Measurements from ENCODE around the gene ACAD10. TPM values are rescaled to one million over a fixed set of nuclear protein-coding genes. Genes with fewer than 3 reads are reported as not detected.

The ACAD10 gene
- total and polyA plus RNA-seq, 2 of the 13 experiments (the other 11 are each of a cell fraction or from before 2014, with no cell fraction given), result 15.2 to 16.3 TPM

DNA sequence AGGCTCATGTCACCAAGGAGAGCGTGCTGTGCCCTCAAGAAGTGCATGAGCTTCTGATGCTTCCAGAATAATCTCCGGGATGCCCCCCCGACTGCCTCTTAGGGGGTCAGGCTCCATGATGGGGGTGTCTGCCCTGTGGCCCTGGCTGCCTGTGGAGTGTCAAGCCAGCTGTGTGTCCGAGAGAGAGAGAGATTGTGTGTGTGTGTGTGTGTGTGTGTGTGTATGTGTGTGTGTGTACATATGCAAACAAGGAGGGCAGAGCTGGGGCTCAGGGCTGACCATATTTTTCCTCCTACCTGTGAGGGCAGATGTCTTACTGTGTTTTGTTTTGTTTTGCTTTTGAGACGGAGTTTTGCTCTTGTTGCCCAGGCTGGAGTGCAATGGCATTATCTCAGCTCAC, 75.2 kb downstream of the ACAD10 start:
- H3K4me3 ChIP-seq (replicated peaks in 1 of 3; ENCODE audit: insufficient read depth in 1 of 3, low read depth in 2 of 3, low read length in 3 of 3), result no peak overlapping the region
- H3K36me3 ChIP-seq (replicated peaks in 1 of 2; ENCODE audit: control insufficient read depth in 1 of 2, insufficient read depth in 2 of 2, low read length in 2 of 2), result no peaks in the 10 kb centered on the region
- ATAC-seq (no peak), FAIRE-seq (no peak), DNase-seq (ENCODE audit: low spot score) (no peak)
- in situ Hi-C loops (cut with HindIII; ENCODE audit: extremely low pct_ligation_motif_present, low pct_unique_long_range_greater_than_20kb) (no loop called here), intact Hi-C loops (cut with micrococcal nuclease; ENCODE audit: unreplicated experiment) (no loop called here)
- no peaks in the 10 kb centered on the region for H3K79me2 ChIP-seq (ENCODE audit: insufficient read depth, low read length)
- ChIA-PET CTCF (ENCODE audit: low intra/inter-chr PET ratio, low total read pairs) (no interaction called here), POLR2A (interaction anchor here (0.6 to 0.9 kb wide), 2 partner anchors 26 to 43 kb away, joined by 3 to 4 read pairs; no protein-coding TSS in a partner anchor)
- H4K20me1 ChIP-seq (ENCODE audit: insufficient read depth, low read length), result no peaks in the 10 kb centered on the region
- no peaks in the 10 kb centered on the region for H3K9me3 ChIP-seq (ENCODE audit: low read length)
- H3K4me1 ChIP-seq (ENCODE audit: insufficient read depth, low read length), result peaks cover 7% of the 10 kb centered on the region
- H3K4me2 ChIP-seq (ENCODE audit: low read depth, low read length), result no peak overlapping the region
- TF ChIP-seq ZBTB37 (CRISPR knock-in tag; IDR thresholded peaks at IDR 0.05) (no peak), ARID2 (CRISPR knock-in tag; IDR thresholded peaks at IDR 0.05; ENCODE audit: borderline replicate concordance) (no peak), CC2D1A (CRISPR knock-in tag; IDR thresholded peaks at IDR 0.05) (no peak), ZNF710 (CRISPR knock-in tag; IDR thresholded peaks at IDR 0.05; ENCODE audit: borderline replicate concordance) (no peak), ZNF337 (CRISPR knock-in tag; IDR thresholded peaks at IDR 0.05; ENCODE audit: borderline replicate concordance, low read depth) (no peak), ZKSCAN5 (CRISPR knock-in tag; IDR thresholded peaks at IDR 0.05) (no peak), ZNF570 (CRISPR knock-in tag; IDR thresholded peaks at IDR 0.05; ENCODE audit: borderline replicate concordance) (no peak)
- TF ChIP-seq, protein P1, sequence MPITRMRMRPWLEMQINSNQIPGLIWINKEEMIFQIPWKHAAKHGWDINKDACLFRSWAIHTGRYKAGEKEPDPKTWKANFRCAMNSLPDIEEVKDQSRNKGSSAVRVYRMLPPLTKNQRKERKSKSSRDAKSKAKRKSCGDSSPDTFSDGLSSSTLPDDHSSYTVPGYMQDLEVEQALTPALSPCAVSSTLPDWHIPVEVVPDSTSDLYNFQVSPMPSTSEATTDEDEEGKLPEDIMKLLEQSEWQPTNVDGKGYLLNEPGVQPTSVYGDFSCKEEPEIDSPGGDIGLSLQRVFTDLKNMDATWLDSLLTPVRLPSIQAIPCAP (CRISPR knock-in tag; IDR thresholded peaks at IDR 0.05; ENCODE audit: low read depth), result no peak
- TF ChIP-seq, protein P2, sequence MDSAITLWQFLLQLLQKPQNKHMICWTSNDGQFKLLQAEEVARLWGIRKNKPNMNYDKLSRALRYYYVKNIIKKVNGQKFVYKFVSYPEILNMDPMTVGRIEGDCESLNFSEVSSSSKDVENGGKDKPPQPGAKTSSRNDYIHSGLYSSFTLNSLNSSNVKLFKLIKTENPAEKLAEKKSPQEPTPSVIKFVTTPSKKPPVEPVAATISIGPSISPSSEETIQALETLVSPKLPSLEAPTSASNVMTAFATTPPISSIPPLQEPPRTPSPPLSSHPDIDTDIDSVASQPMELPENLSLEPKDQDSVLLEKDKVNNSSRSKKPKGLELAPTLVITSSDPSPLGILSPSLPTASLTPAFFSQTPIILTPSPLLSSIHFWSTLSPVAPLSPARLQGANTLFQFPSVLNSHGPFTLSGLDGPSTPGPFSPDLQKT (CRISPR knock-in tag; IDR thresholded peaks at IDR 0.05; ENCODE audit: borderline replicate concordance), result no peak
- WGBS (ENCODE audit: low lambda C conversion rate), result 70% methylated on average over 5 of the region's 5 CpGs
- no peak overlapping the region for H3K9ac ChIP-seq (ENCODE audit: insufficient read depth, low read depth, low read length)
- BruUV-seq (replicated peaks), result no TSS peak
- no peak overlapping the region for H2AFZ ChIP-seq (ENCODE audit: low read length)
- no peaks in the 10 kb centered on the region for H3K27me3 ChIP-seq (ENCODE audit: control insufficient read depth in 1 of 2, insufficient read depth in 2 of 2, low read length in 2 of 2)
- no peak overlapping the region for H3K27ac ChIP-seq (ENCODE audit: extremely low read length, insufficient read depth, low read length)

All from HepG2 (cell line).